Measurements from ENCODE around the gene TM2D1. TPM values are rescaled to one million over a fixed set of nuclear protein-coding genes. Genes with fewer than 3 reads are reported as not detected.

The TM2D1 gene
- total and polyA plus RNA-seq, 10 of the 15 experiments (the other 5 are each of a cell fraction or from before 2014, with no cell fraction given): 21.0 to 46.6 (median 36.7) TPM

- DNase-seq (ENCODE audit: low read depth, low spot score) (no peak), ATAC-seq (no peak), FAIRE-seq (no peak)
- H3K9ac ChIP-seq (ENCODE audit: control insufficient read depth, insufficient read depth, low read length): no peak overlapping the region
- TF ChIP-seq ZNF687 (IDR thresholded peaks at IDR 0.05) (no peak), CHD2 (IDR thresholded peaks at IDR 0.05; ENCODE audit: borderline replicate concordance, low read depth, low read length) (no peak), EGR1 (IDR thresholded peaks at IDR 0.05; ENCODE audit: borderline replicate concordance in 1 of 2, low read depth in 2 of 2, low read length in 2 of 2) (no peak), RB1 (IDR thresholded peaks at IDR 0.05; ENCODE audit: borderline replicate concordance) (no peak), TCF7 (IDR thresholded peaks at IDR 0.05; ENCODE audit: borderline replicate concordance) (no peak), GABPA (IDR thresholded peaks at IDR 0.05; ENCODE audit: low read depth) (no peak), SP1 (IDR thresholded peaks at IDR 0.05; ENCODE audit: low read depth, low read length) (no peak), ATF2 (IDR thresholded peaks at IDR 0.05; ENCODE audit: low read length) (no peak)
- WGBS (ENCODE audit: insufficient coverage, insufficient replicate concordance, low lambda C conversion rate, missing lambda C conversion rate): 9% methylated on average over 1 of the region's 1 CpG
- H3K27me3 ChIP-seq (replicated peaks in 1 of 2; ENCODE audit: control insufficient read depth in 2 of 2, insufficient read depth in 2 of 2, low read length in 1 of 2): no peaks in the 10 kb centered on the region
- no peak overlapping the region for H3K4me2 ChIP-seq (ENCODE audit: control insufficient read depth, insufficient read depth)
- intact Hi-C loops (cut with micrococcal nuclease; ENCODE audit: unreplicated experiment): no loop called here
- H3K27ac ChIP-seq (ENCODE audit: control insufficient read depth, insufficient read depth): no peak overlapping the region
- no peaks in the 10 kb centered on the region for H3K9me3 ChIP-seq (replicated peaks; ENCODE audit: control insufficient read depth, insufficient read depth, low read length)
- H3K79me2 ChIP-seq (ENCODE audit: control insufficient read depth, insufficient read depth, low read length): no peaks in the 10 kb centered on the region
- H3K4me3 ChIP-seq: no peak overlapping the region
- CTCF ChIA-PET: interaction anchor here (1.0 kb wide), 1 partner anchor 10 kb away, joined by 5 read pairs; no protein-coding TSS in a partner anchor
- in situ Hi-C loops (cut with MboI): no loop called here
- RAD21 ChIA-PET (ENCODE audit: unreplicated experiment): no interaction called here
- no peaks in the 10 kb centered on the region for H3K36me3 ChIP-seq (ENCODE audit: control insufficient read depth in 2 of 2, insufficient read depth in 2 of 2, low read length in 1 of 2)
- BruUV-seq (replicated peaks): no TSS peak
- no peaks in the 10 kb centered on the region for H3K4me1 ChIP-seq (ENCODE audit: control insufficient read depth, insufficient read depth, low read length)
- no peaks in the 10 kb centered on the region for H4K20me1 ChIP-seq (ENCODE audit: control insufficient read depth, insufficient read depth)
- SMC1A ChIA-PET (ENCODE audit: uncharacterized antibody, unreplicated experiment): no interaction called here
- H2AFZ ChIP-seq (ENCODE audit: control insufficient read depth, low read depth, low read length): no peak overlapping the region
- POLR2A ChIA-PET: no interaction called here
Measured at GRCh38 chr1:61631436-61631835, 93.5 kb downstream of the TM2D1 start.

Other genes starting within 250 kb of the TM2D1 start
- gene PATJ, start 17.3 kb upstream of the TM2D1 start, total RNA-seq (2014; rRNA removed): 8.8 and 10.1 TPM in 2 replicates
- gene PATJ, start 17.3 kb upstream of the TM2D1 start, total RNA-seq (2014; rRNA removed; fragmentation: Illumina TruSeq; extraction: Trizol): 13.9 and 15.8 TPM in 2 replicates
- 11.4 and 13.6 TPM in 2 replicates for gene PATJ, start 17.3 kb upstream of the TM2D1 start, total RNA-seq (2021)
- gene PATJ, start 17.3 kb upstream of the TM2D1 start, polyA plus RNA-seq (2011; rRNA removed): 6.6 and 8.8 TPM in 2 replicates
- gene PATJ, start 17.3 kb upstream of the TM2D1 start, polyA plus RNA-seq (2014; fragmentation: Illumina TruSeq; extraction: Trizol): 6.7 and 7.4 TPM in 2 replicates
- gene PATJ, start 17.3 kb upstream of the TM2D1 start, polyA plus RNA-seq (2014; fragmentation: Nextera tagmentation; extraction: Ambion mirVana): 1 to 10 TPM; 2.8 to 4.5 TPM
- 4.9 and 6.3 TPM in 2 replicates for gene PATJ, start 17.3 kb upstream of the TM2D1 start, polyA plus RNA-seq (2014; rRNA removed)
- 1 to 10 TPM; 6.3 to 7.1 TPM for gene PATJ, start 17.3 kb upstream of the TM2D1 start, polyA plus RNA-seq (2016; fragmentation: Nextera tagmentation; extraction: Ambion mirVana)

All from GM12878 (cell line).